HG02588 (cell line): Measurements from ENCODE around the gene LELP1.
"Not testable (repeated sequence)": the region's sequence is repeated elsewhere in the genome, so short reads cannot be mapped to it uniquely, and the experiment has no call there.

Experiments
- ATAC-seq: cut with Tn5 transposase; IDR thresholded peaks from one replicate; pipeline ENCODE4 v1.9.1; 2021; ENCODE audit warnings: mild to moderate bottlenecking, moderate library complexity; ENCODE audit not compliant: unreplicated experiment

LELP1 gene

DNA sequence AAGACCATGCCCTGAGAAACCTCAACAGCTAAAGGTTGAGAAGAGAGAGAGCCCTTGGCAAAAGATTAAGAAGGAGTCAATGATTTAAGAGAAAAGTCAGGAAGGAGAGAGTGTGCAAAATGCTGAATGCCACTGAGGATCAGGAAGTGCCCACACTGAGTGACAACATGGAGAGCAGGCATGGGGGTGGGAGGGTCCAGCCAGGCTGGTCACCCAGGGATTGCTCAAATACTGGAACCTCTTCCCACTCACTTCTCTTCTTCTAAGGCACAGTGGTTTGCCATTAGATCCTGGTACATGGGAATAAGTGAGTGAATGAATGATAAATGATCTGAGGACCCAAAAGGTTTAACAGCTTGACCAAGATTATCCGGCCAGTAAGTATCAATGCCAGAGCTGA, 25.3 kb downstream of the LELP1 start:
- ATAC-seq, result no peak

DNA sequence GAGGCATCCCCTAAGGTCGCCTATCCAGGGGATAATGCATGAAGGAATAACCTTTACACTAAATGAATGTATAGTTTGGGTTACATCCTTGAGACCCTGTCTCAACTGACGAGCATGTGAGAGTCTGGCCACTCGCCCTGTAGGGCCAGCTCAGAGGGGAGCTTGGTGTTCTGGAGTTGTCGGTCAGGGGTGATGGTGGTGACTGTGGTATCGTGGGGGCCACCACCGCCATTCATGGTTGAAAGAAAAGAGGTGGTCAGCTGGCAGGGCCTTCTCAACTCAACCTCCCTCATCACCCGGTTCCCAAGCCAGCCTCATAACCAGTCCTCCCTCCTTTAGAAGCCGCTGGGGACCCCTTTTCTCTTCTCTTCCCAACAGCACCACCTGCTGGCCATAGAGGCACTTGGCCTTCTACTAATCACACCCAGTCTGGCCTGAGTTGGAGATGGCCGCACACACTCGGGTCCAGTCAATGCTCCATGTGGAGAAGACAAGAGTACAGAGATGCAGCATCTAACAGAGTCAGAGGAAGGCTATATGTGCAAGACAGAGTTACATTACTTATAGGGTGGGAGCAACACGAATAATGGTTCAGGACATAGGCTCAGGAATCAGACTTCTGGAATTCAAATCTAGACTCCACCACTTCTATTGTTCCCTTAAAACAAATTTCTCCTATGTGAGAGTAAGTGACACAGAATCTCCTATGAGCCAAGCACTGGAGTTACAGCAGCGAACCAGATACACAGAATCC, 26.0 kb downstream of the LELP1 start:
- not testable (repeated sequence) for ATAC-seq

DNA sequence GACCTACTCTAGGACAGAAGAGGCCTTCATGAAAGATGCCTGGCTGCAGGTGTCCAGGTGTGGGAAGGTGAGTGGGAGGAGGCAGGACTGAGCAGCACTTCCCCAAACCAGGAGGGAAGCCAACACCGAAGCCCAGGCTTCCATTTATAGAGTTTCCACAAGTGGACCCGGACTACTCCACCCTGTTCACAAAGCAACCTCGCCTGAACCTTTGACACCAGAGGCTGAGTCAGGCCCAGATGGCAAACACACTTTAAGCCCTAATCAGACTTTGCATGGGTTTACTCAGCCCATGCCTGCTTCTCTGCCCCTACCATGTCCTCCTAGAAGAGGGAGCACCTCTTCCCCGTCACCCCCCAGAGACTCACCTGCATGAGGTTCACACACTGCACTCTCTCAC, 28.1 kb downstream of the LELP1 start:
- no peak for ATAC-seq

DNA sequence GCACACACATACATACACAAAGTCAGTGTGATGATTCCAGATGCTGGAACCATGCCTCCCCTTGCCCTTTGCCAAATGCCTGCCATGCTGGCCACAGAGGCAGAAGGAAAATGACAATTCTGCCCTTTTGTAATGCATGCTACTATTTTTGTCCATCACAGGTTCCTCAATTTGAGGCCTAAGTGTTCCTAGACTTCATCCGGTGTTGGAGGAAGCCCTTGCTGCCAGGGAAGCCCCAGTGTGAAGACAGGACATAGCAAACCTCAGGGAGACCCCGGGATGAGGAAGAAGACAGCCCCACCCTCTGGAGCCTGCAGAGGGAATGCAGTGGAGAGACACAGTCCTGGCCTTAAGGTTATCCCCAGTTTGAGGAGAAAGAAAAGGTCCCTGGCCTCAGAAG, 28.6 kb downstream of the LELP1 start:
- no peak for ATAC-seq

DNA sequence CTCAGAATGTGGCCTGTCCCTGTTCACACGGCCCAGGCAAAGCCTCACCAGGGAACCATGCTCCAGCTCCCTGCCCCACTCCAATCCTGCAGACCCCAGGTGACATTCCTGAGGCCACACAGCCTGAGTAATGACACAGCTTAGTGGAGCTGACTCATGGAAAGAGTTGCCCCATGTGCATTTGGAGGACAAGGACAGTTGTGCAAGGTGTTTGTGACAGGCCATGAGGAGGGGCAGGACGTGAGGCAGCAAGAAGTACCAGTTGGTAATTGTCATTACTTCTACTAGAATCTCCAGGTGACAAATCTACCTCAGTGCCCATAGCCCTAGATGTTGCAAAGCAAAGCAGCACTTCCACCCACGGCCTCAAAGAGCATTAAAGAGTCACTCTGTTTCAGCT, 29.3 kb downstream of the LELP1 start:
- ATAC-seq, result no peak

DNA sequence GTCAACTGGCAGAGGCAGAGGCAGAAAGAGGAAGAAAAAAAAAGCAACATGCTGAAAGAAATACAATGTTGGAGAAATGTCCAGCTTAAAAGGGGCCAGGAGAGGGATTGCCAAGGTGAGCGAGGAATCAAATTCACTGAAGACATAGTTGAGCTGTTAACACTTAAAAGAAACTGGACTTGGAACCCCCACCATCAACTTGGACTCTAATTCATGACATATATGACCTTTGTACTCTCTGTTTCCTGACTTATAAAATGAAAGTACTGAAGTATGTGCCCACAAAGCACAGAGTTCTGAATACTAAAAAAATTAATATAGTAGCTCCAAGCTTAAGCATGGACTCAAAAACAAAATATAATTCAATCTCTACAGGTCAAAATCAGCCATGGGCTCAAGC, 30.2 kb downstream of the LELP1 start:
- no peak for ATAC-seq

DNA sequence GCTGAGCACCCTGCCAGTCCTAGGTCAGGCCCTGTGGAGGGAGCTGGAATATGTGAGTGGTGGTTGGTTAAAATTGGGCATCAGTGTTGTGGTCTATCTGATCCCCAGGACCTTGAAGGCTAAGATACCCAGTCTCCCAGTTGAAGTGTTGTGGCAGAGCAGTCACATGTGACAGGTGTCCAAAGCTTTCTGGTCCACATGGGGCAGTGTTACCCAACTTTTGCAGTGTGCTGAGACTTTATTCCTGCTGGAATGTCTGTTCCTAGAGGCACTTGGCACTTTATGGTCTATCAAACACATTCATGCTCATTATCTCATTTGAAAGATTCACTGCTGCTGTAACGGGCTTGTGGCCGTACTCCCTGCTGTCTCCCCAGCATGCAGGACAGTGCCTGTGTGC, 35.3 kb downstream of the LELP1 start:
- ATAC-seq, result no peak

DNA sequence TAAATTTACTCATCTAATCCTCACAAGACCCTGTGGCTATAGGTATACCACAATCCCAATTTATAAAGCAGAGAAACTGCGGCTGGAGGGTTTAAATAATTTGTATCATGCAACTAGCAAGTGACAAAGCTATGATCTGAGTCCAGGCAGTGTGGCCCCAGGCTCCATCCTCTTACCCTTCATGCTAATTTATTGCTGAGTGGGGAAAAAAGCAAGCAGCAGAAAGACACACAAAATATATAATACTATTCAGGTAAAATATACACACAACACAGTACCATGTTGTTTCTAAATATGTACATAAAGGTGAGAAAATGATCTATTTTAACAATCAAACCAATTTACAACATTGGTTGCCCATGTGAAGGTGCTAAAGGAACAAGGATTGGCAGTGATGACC, 38.9 kb downstream of the LELP1 start:
- ATAC-seq, result no peak

DNA sequence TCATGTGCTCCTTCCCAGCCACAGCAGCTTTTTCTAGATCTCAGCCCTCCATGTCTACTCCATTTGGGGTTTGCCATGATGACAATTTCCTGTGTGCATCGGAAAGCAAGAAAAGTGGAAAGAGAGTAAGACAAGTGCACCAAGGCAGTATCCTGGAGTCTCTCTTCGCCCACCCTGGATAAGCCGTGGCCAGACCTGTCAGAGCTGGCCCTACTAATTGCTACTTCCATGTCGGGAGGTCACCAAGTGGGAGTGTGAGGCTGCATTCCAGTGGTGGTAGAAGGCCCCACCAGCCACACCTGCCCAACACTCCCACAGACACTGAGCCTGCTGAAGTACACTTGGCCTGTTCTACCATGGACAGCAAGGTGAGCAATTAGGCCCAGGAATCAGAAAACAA, 42.2 kb downstream of the LELP1 start:
- no peak for ATAC-seq

DNA sequence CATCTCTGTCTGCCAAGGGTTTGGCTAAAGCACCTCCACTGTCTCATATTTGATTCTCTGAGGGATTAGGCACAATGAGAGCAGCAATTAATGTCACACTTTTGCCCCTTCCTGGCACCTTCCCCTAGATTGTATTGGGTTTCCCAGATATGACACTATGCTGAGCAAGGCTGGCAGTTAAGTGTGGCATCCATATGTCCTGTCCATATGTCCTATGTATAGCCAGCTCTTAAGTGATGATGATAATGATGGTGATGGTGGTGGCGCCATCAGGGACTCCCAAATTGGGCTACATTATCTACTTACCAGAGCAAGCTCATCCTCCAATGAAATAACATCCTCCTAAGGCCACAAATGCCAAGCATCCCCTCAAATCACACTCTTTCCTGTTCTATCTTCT, 42.8 kb downstream of the LELP1 start:
- ATAC-seq, result no peak

DNA sequence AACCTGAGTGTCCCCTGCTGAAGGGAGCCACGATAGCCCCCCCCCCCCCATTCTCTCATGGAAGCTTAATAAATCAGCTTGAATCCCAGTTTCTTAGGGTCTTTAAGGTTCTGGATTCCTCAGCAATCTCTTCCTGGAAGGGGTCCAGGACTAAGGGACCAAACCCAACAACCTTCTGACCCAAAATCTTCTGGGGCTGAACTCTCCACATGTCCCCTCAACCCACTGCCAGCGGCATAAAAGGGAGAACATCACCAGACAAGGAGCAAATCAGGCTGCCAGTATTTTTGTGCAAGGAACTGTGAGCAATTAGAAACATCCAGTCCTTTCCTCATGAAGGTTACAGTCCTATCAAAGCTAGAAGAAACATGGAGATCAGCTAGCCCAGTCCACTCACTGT, 43.6 kb downstream of the LELP1 start:
- ATAC-seq, result no peak

DNA sequence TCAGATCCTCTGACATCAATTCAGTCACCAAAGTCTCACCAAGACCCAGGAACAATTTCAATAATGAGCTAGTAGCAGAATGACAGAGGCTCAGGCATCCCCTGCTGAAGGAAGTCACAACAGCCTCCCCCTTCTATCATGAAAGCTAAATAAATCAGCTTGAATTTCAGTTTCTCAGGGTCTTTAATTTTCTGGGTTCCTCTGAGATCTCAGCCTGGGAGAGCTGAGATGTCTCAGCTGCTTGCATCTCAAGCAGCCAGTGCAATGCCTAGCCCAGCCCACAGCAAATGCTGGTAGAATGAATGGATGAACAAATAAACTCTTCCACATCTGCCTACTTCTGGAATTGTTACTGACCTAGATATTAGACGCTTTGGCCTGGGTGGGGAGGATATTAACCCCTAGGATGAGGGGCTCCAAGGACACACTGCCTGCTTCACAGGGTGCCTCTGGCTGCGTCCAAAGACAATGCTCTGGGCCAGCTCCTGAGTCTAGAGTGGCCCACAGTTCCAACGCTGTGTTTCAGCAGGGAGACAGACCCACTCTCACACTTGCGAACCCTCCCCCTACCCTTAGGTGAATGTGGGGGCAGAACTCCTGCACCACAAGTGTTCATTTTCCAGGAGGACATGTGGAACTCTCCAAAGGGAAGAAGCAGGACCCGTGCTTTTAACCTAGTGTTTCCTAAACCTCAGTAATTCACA, 45.1 kb downstream of the LELP1 start:
- no peak for ATAC-seq

DNA sequence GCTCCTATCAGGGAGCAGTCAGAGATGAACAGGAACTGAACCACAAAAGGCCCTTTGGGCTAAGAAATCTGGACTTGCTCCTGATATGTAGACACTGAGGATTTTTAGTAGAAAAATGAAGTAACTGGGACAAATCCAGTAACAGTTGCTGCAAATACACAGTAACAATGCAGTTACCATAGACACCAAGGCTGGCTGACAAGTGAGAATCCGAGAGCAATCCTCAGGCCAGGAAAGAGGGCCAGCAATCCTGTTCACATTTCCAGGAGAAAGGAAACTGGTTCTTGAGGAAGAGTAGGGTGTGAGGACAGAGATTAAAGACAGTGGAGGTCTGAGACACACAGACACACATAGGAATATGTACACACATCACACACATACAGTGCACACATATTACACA, 46.9 kb downstream of the LELP1 start:
- no peak for ATAC-seq

DNA sequence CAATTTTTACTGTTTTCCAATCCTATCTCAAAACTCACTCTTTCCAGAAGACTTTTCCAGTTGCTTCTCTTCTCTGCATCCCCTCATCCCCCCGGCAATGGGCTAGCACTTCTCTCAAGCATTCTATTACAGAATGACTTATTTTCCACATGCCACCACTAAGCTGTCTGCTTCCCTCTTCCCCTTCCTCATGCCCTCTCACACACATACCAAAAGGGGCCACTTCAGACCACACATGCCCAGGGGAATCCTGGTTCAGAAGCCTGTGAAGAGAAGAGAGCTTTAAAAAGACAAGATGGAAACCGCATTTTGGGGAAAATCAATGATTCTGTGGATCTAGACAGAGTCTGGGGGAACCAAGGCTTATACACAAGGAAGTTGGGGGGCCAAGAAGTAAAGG, 47.9 kb downstream of the LELP1 start:
- ATAC-seq, result no peak

DNA sequence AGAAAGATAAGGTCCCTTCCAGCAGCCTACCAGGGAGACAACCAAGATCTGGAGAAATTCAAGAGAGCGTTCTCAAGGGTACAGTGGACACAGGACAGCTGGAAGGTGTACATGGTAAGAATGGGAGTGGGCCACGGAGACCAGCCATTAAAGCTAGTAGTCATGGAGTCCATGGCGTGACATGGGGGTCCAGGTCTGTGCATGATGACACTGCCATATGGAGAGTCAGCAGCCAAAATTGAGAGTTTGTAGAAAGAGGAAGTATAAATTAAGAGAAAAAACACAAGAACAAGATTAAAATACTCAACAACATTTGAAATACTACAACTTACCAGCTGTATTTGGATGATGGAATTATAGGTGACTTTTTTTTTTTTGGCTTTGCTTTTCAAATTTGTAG, 48.3 kb downstream of the LELP1 start:
- ATAC-seq, result no peak

DNA sequence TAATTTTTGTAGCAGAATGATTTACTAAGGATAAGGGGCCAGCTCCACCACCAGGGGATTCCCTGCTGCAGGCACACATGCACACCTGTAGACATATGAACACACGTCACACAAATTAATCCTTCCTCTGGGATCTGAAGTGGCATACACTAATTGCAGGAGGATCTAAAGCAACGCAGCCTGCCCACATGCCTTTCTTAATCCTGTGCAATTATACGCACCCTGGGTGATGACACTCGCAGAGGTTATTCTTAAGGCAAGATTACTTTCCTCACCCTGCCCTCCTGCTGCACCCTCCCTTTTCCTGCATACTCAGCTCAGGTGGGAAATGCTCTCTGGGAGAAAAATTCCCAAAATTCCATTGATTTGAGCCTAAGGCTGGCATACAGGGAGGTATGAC, 48.8 kb downstream of the LELP1 start:
- ATAC-seq, result no peak

DNA sequence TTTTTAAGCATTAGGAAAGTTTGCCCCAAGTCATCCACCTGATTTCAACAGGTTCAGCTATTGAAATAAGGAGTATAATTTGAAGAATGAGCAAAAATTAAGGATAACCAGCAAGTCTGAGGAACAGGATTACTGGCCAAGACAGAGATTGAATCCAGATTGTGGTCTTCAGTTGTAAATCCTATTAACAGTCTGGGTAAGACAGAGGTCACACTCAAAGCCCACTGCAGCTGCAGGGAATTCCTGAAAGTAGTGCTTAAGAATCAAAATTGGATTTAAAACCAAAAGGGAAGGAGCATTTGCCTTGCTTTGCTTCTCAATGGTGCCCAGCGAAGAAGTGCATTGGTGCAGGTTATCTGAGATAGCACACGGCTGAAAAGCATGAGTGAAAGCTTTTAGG, 49.8 kb downstream of the LELP1 start:
- no peak for ATAC-seq

DNA sequence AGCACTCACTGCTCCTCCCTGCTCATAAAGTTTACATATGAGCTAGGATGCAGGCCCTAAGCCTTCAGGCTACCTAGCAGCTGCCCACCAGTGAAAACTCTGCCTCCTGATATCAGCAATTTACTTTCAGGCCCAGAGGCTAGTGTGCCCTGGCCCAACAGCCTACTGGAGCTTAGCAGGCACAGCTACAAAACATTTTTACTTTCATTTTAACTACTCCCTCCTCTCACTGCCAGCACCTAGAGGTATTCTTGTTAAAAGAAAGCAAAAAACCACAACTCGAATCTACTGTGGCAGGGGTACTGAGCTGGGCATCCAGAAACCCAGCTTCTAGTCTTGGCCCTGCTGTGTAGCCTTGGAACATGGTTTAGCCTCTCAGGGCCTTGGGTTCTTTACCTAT, 50.5 kb downstream of the LELP1 start:
- ATAC-seq, result peak; percentile 50
